DND-41 (cell line): ENCODE measurements around the gene NFASC.

ENCODE experiments used
- EZH2 ChIP-seq: IDR thresholded peaks from 3 replicates; pipeline ENCODE4 v1.6.1; 2012; ENCODE audit warnings: borderline replicate concordance, low read depth, mild to moderate bottlenecking, moderate library complexity, low read length, inconsistent platforms; ENCODE audit not compliant: severe bottlenecking
- TF ChIP-seq, protein P1 (sequence below): IDR thresholded peaks from 2 replicates; pipeline ENCODE4 v1.5.1; 2012; ENCODE audit warnings: borderline replicate concordance, low read length, moderate library complexity, mild to moderate bottlenecking; ENCODE audit not compliant: poor library complexity, severe bottlenecking; ENCODE audit errors: extremely low read depth

DNA sequence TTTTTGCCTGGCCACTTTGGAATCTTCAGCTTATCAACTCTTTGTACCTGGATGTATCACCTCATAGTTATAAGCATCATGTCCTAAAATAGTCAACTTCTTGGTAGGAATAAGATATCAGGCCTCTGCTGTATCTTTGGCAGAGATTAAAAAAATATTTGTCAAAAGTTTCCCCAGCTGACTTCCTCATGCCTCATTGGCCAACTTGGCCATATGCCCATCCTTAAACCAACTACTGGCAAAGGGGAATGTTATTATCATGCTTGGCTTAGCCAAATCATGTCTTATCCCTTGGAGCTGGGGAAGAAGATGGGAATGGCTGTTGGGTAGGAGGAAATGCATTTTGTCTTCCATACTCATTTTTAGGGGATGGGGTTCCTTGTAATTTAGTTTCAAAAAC, 23.4 kb downstream of the NFASC start:
- no peak for TF ChIP-seq EZH2
- TF ChIP-seq, protein P1, sequence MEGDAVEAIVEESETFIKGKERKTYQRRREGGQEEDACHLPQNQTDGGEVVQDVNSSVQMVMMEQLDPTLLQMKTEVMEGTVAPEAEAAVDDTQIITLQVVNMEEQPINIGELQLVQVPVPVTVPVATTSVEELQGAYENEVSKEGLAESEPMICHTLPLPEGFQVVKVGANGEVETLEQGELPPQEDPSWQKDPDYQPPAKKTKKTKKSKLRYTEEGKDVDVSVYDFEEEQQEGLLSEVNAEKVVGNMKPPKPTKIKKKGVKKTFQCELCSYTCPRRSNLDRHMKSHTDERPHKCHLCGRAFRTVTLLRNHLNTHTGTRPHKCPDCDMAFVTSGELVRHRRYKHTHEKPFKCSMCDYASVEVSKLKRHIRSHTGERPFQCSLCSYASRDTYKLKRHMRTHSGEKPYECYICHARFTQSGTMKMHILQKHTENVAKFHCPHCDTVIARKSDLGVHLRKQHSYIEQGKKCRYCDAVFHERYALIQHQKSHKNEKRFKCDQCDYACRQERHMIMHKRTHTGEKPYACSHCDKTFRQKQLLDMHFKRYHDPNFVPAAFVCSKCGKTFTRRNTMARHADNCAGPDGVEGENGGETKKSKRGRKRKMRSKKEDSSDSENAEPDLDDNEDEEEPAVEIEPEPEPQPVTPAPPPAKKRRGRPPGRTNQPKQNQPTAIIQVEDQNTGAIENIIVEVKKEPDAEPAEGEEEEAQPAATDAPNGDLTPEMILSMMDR, result no peak
